PC-3 (cell line): ENCODE data around the gene LRRC49.

Source experiments
- CTCF ChIP-seq: fragments of 300-600 bp; sonication (generic); conservative IDR thresholded peaks from 2 replicates; pipeline ENCODE4 v1.5.1; 2017; ENCODE audit warnings: antibody characterized with exemption, low read depth, mild to moderate bottlenecking, low read length
- EZH2 ChIP-seq: fragments of 300-600 bp; sonication (generic); IDR thresholded peaks from one replicate; pipeline ENCODE4 v1.6.1; 2017; ENCODE audit warnings: antibody characterized with exemption, mild to moderate bottlenecking, low read length; ENCODE audit not compliant: unreplicated experiment
- EZH2phosphoT487 ChIP-seq: fragments of 300-600 bp; sonication (generic); IDR thresholded peaks from 2 replicates; pipeline ENCODE4 v1.6.1; 2018; ENCODE audit warnings: mild to moderate bottlenecking, antibody characterized with exemption, low read length, borderline replicate concordance

GRCh38 chr15:71015342-71015741 lies 122.7 kb downstream of the LRRC49 start:
- TF ChIP-seq CTCF (no peak), EZH2phosphoT487 (no peak), EZH2 (no peak)
